Neural cell (in vitro differentiated cells): ENCODE data around the gene PRKAR1B. TPM values are rescaled to one million over a fixed set of nuclear protein-coding genes. Genes with fewer than 3 reads are reported as not detected.

Experiments
- H2AFZ ChIP-seq: fragments of 200-600, 300-800 bp; sonication (generic), shearing (Covaris generic); 2 replicates; pipeline ENCODE4 v1.6.0; 2014; ENCODE audit warnings: low read depth, mild to moderate bottlenecking, antibody characterized with exemption, low read length, moderate library complexity
- H3F3A ChIP-seq: fragments of 200-600 bp; shearing (Covaris generic); 2 replicates; pipeline ENCODE4 v1.6.1; 2016; ENCODE audit warnings: mild to moderate bottlenecking, moderate library complexity, mixed read lengths, antibody characterized with exemption, low read length; ENCODE audit not compliant: insufficient read depth, poor library complexity, severe bottlenecking
- H3K27ac ChIP-seq: fragments of 200-600, 300-800 bp; sonication (generic), shearing (Covaris generic); 2 replicates; pipeline ENCODE4 v1.5.1; 2014; ENCODE audit warnings: mild to moderate bottlenecking, low read length, moderate library complexity
- H3K27me3 ChIP-seq: fragments of 300-800, 200-600 bp; sonication (generic), shearing (Covaris generic); 2 replicates; pipeline ENCODE4 v1.6.0; 2014; ENCODE audit warnings: mild to moderate bottlenecking, low read depth, low read length, moderate library complexity; ENCODE audit not compliant: insufficient read depth
- H3K36me3 ChIP-seq: fragments of 300-800, 200-600 bp; sonication (generic), shearing (Covaris generic); 2 replicates; pipeline ENCODE4 v1.5.1; 2014; ENCODE audit warnings: mild to moderate bottlenecking, antibody characterized with exemption, low read length, moderate library complexity; ENCODE audit not compliant: insufficient read depth
- H3K4me2 ChIP-seq: fragments of 300-800, 200-600 bp; sonication (generic), shearing (Covaris generic); 2 replicates; pipeline ENCODE4 v1.6.0; 2014; ENCODE audit warnings: mild to moderate bottlenecking, low read length
- H3K4me3 ChIP-seq: fragments of 300-800, 200-600 bp; sonication (generic), shearing (Covaris generic); 2 replicates; pipeline ENCODE4 v1.5.1; 2014; ENCODE audit warnings: mild to moderate bottlenecking, low read length, moderate library complexity
- H3K79me2 ChIP-seq: fragments of 200-600 bp; shearing (Covaris generic); replicated peaks from 2 replicates; pipeline ENCODE4 v1.6.0; 2014; ENCODE audit warnings: mild to moderate bottlenecking, low read length, moderate library complexity; ENCODE audit not compliant: insufficient read depth
- H3K9ac ChIP-seq: fragments of 300-800, 200-600 bp; sonication (generic), shearing (Covaris generic); 2 replicates; pipeline ENCODE4 v1.6.1; 2016; ENCODE audit warnings: mild to moderate bottlenecking, low read length, mixed read lengths
- H3K9me2 ChIP-seq: fragments of 200-600 bp; shearing (Covaris generic); 2 replicates; pipeline ENCODE4 v1.6.1; 2016; ENCODE audit warnings: mild to moderate bottlenecking, low read length, mixed read lengths; ENCODE audit not compliant: insufficient read depth
- H3K9me3 ChIP-seq: fragments of 200-600, 300-800 bp; sonication (generic), shearing (Covaris generic); 2 replicates; pipeline ENCODE4 v1.6.1; 2016; ENCODE audit warnings: mild to moderate bottlenecking, mixed run types, low read length, moderate library complexity, mixed read lengths
- H4K20me1 ChIP-seq: fragments of 200-600 bp; shearing (Covaris generic); 2 replicates; pipeline ENCODE4 v1.6.1; 2016; ENCODE audit warnings: mild to moderate bottlenecking, mixed run types; ENCODE audit not compliant: insufficient read depth
- EP300 ChIP-seq: fragments of 450-650 bp; conservative IDR thresholded peaks from 2 replicates; pipeline ENCODE4 v1.6.1; 2014; ENCODE audit warnings: antibody characterized with exemption, mild to moderate bottlenecking, moderate library complexity; ENCODE audit not compliant: poor library complexity, severe bottlenecking
- EZH2 ChIP-seq: fragments of 200-600, 300-800 bp; shearing (Covaris generic), sonication (generic); IDR thresholded peaks from 2 replicates; pipeline ENCODE4 v1.6.1; 2014; ENCODE audit warnings: antibody characterized with exemption, low read length, borderline replicate concordance, mild to moderate bottlenecking; ENCODE audit not compliant: insufficient read depth, poor library complexity, severe bottlenecking
- MXI1 ChIP-seq: fragments of 450-650 bp; conservative IDR thresholded peaks from 2 replicates; pipeline ENCODE4 v1.6.1; 2014; ENCODE audit warnings: antibody characterized with exemption, mild to moderate bottlenecking; ENCODE audit not compliant: poor library complexity, severe bottlenecking
- POLR2AphosphoS5 ChIP-seq: IDR thresholded peaks from 2 replicates; pipeline ENCODE4 v1.6.1; 2012
- RAD21 ChIP-seq: fragments of 450-650 bp; conservative IDR thresholded peaks from 2 replicates; pipeline ENCODE4 v1.6.1; 2014; ENCODE audit warnings: antibody characterized with exemption, mild to moderate bottlenecking, moderate library complexity
- SMC3 ChIP-seq: fragments of 450-650 bp; conservative IDR thresholded peaks from 2 replicates; pipeline ENCODE4 v1.6.1; 2014; ENCODE audit warnings: antibody characterized with exemption, mild to moderate bottlenecking, moderate library complexity; ENCODE audit not compliant: poor library complexity
- TAF1 ChIP-seq: IDR thresholded peaks from 2 replicates; pipeline ENCODE4 v1.6.1; 2012; ENCODE audit warnings: low read depth
- polyA plus RNA-seq: library from polyadenylated mRNA; depleted of rRNA; stranded (reverse); fragments of >200 nt; gene quantifications from 2 replicates; pipeline ENCODE4 v1.2.3, GENCODE V29; 2014
- TF ChIP-seq, protein P1 (sequence below): IDR thresholded peaks from 2 replicates; pipeline ENCODE4 v1.6.1; 2012; ENCODE audit warnings: borderline replicate concordance
- TF ChIP-seq, protein P2 (sequence below): fragments of 450-650 bp; IDR thresholded peaks from 2 replicates; pipeline ENCODE4 v1.5.1; 2014; ENCODE audit warnings: antibody characterized with exemption, mild to moderate bottlenecking, moderate library complexity; ENCODE audit not compliant: poor library complexity, severe bottlenecking

The PRKAR1B gene
- polyA plus RNA-seq, 1 donor from 2014 or later = 38.6 TPM

DNA sequence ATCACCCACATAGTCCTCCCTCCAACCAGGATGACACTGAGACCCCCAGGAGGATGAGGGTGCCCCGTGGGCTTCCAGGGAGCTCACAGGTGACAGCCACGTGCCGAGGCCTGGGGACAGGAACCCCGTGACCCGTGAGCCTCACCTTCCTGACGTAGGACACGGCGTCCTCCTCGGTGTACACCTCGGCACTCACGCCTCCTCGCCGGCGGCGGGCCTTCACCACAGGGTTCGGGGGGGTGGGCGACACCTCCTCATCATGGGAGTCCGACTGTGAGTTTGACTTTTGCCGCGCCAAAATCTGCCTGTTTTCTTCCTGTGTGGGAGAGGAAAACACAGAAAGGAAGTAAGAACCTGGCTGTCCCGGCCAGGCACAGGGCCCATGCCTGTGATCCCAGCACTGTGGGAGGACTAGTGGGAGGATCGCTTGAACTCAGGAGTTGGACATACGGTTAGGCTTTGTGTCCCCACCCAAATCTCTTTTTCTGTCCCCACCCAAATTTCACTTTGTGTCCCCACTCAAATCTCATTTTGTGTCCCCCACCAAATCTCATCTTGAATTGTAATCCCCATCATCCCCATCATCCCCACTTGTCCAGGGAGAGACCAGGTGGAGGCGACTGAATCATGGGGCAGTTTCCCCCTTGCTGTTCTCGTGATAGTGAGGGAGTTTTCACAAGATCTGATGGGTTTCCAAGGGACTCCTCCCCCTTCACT, 46.5 kb downstream of the PRKAR1B start:
- no peaks in the 10 kb centered on the region for H3F3A ChIP-seq
- no peaks in the 10 kb centered on the region for H3K9me3 ChIP-seq
- H3K36me3 ChIP-seq = no peaks in the 10 kb centered on the region
- H4K20me1 ChIP-seq = no peaks in the 10 kb centered on the region
- no peak overlapping the region for H2AFZ ChIP-seq
- TF ChIP-seq, protein P1, sequence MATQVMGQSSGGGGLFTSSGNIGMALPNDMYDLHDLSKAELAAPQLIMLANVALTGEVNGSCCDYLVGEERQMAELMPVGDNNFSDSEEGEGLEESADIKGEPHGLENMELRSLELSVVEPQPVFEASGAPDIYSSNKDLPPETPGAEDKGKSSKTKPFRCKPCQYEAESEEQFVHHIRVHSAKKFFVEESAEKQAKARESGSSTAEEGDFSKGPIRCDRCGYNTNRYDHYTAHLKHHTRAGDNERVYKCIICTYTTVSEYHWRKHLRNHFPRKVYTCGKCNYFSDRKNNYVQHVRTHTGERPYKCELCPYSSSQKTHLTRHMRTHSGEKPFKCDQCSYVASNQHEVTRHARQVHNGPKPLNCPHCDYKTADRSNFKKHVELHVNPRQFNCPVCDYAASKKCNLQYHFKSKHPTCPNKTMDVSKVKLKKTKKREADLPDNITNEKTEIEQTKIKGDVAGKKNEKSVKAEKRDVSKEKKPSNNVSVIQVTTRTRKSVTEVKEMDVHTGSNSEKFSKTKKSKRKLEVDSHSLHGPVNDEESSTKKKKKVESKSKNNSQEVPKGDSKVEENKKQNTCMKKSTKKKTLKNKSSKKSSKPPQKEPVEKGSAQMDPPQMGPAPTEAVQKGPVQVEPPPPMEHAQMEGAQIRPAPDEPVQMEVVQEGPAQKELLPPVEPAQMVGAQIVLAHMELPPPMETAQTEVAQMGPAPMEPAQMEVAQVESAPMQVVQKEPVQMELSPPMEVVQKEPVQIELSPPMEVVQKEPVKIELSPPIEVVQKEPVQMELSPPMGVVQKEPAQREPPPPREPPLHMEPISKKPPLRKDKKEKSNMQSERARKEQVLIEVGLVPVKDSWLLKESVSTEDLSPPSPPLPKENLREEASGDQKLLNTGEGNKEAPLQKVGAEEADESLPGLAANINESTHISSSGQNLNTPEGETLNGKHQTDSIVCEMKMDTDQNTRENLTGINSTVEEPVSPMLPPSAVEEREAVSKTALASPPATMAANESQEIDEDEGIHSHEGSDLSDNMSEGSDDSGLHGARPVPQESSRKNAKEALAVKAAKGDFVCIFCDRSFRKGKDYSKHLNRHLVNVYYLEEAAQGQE = no peak
- TF ChIP-seq, protein P2, sequence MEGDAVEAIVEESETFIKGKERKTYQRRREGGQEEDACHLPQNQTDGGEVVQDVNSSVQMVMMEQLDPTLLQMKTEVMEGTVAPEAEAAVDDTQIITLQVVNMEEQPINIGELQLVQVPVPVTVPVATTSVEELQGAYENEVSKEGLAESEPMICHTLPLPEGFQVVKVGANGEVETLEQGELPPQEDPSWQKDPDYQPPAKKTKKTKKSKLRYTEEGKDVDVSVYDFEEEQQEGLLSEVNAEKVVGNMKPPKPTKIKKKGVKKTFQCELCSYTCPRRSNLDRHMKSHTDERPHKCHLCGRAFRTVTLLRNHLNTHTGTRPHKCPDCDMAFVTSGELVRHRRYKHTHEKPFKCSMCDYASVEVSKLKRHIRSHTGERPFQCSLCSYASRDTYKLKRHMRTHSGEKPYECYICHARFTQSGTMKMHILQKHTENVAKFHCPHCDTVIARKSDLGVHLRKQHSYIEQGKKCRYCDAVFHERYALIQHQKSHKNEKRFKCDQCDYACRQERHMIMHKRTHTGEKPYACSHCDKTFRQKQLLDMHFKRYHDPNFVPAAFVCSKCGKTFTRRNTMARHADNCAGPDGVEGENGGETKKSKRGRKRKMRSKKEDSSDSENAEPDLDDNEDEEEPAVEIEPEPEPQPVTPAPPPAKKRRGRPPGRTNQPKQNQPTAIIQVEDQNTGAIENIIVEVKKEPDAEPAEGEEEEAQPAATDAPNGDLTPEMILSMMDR = no peak
- TF ChIP-seq MXI1 = no peak
- TF ChIP-seq RAD21 = no peak
- TF ChIP-seq POLR2AphosphoS5 = no peak
- no peak for TF ChIP-seq TAF1
- no peak for TF ChIP-seq SMC3
- TF ChIP-seq EP300 = no peak
- H3K4me2 ChIP-seq = no peak overlapping the region
- H3K79me2 ChIP-seq = no peaks in the 10 kb centered on the region
- no peak overlapping the region for H3K4me3 ChIP-seq
- H3K9me2 ChIP-seq = no peaks in the 10 kb centered on the region
- no peak overlapping the region for H3K9ac ChIP-seq
- no peaks in the 10 kb centered on the region for H3K27me3 ChIP-seq
- H3K27ac ChIP-seq = no peak overlapping the region

GRCh38 chr7:676972-677385, 50.1 kb downstream of the PRKAR1B start:
- H3K79me2 ChIP-seq = no peaks in the 10 kb centered on the region
- no peak overlapping the region for H2AFZ ChIP-seq
- no peak overlapping the region for H3K4me2 ChIP-seq
- no peaks in the 10 kb centered on the region for H4K20me1 ChIP-seq
- H3K9me2 ChIP-seq = no peaks in the 10 kb centered on the region
- H3K9ac ChIP-seq = no peak overlapping the region
- no peaks in the 10 kb centered on the region for H3K27me3 ChIP-seq
- H3F3A ChIP-seq = no peaks in the 10 kb centered on the region
- no peaks in the 10 kb centered on the region for H3K9me3 ChIP-seq
- H3K27ac ChIP-seq = no peak overlapping the region
- no peak overlapping the region for H3K4me3 ChIP-seq
- no peaks in the 10 kb centered on the region for H3K36me3 ChIP-seq
- TF ChIP-seq, protein P2 = no peak
- TF ChIP-seq TAF1 = no peak
- TF ChIP-seq SMC3 = no peak
- TF ChIP-seq RAD21 = no peak
- TF ChIP-seq, protein P1 = no peak
- no peak for TF ChIP-seq EZH2
- no peak for TF ChIP-seq POLR2AphosphoS5
- no peak for TF ChIP-seq MXI1
- TF ChIP-seq EP300 = no peak
